Neural progenitor cell (in vitro differentiated cells): Measurements from ENCODE around the gene TMEM260. TPM values are rescaled to one million over a fixed set of nuclear protein-coding genes. Genes with fewer than 3 reads are reported as not detected.
A peak's percentile ranks its signal among the peaks of the same experiment; 100 is the strongest.

ENCODE experiments used
- DNase-seq: peaks from one replicate; pipeline ENCODE4 v3.0.0-alpha.2; 2016; ENCODE audit warnings: low spot score
- H2AFZ ChIP-seq: fragments of 200-600 bp; sonication (generic); replicated peaks from 2 replicates; pipeline ENCODE4 v1.6.1; 2016; ENCODE audit warnings: antibody characterized with exemption
- H3F3A ChIP-seq: fragments of 200-600 bp; sonication (generic); 2 replicates; pipeline ENCODE4 v1.6.1; 2016; ENCODE audit warnings: antibody characterized with exemption, low read depth
- H3K27ac ChIP-seq: fragments of 200-600 bp; sonication (generic); 2 replicates; pipeline ENCODE4 v1.5.1; 2016; ENCODE audit warnings: mild to moderate bottlenecking
- H3K27me3 ChIP-seq: fragments of 200-600 bp; sonication (generic); 2 replicates; pipeline ENCODE4 v1.6.1; 2016; ENCODE audit warnings: mild to moderate bottlenecking, moderate library complexity
- H3K36me3 ChIP-seq: fragments of 200-600 bp; sonication (generic); 2 replicates; pipeline ENCODE4 v1.5.1; 2016
- H3K4me1 ChIP-seq: fragments of 200-600 bp; sonication (generic); 2 replicates; pipeline ENCODE4 v1.6.1; 2016; ENCODE audit warnings: mixed run types
- H3K4me2 ChIP-seq: fragments of 200-600 bp; sonication (generic); 2 replicates; pipeline ENCODE4 v1.6.1; 2016
- H3K4me3 ChIP-seq: fragments of 200-600 bp; sonication (generic); 2 replicates; pipeline ENCODE4 v1.5.1; 2016
- H3K79me2 ChIP-seq: fragments of 200-600 bp; sonication (generic); 2 replicates; pipeline ENCODE4 v1.6.1; 2016; ENCODE audit warnings: low read depth
- H3K9ac ChIP-seq: fragments of 200-600 bp; sonication (generic); 2 replicates; pipeline ENCODE4 v1.6.1; 2016
- H3K9me3 ChIP-seq: fragments of 200-600 bp; sonication (generic); 2 replicates; pipeline ENCODE4 v1.5.1; 2016; ENCODE audit warnings: low read depth
- H4K20me1 ChIP-seq: fragments of 200-600 bp; sonication (generic); 2 replicates; pipeline ENCODE4 v1.6.1; 2016; ENCODE audit warnings: low read depth
- H3K27ac Mint-ChIP-seq: 3 replicates; pipeline ENCODE4 v1.8.0; 2021; ENCODE audit warnings: mixed read lengths
- H3K27me3 Mint-ChIP-seq: 2 replicates; pipeline ENCODE4 v1.8.0; 2022; ENCODE audit warnings: low read depth, mild to moderate bottlenecking, inconsistent platforms, moderate library complexity, mixed read lengths; ENCODE audit not compliant: insufficient read depth
- H3K36me3 Mint-ChIP-seq: 3 replicates; pipeline ENCODE4 v1.8.0; 2021; ENCODE audit warnings: mixed read lengths
- H3K4me1 Mint-ChIP-seq: 3 replicates; pipeline ENCODE4 v1.8.0; 2021; ENCODE audit warnings: mixed read lengths
- H3K4me3 Mint-ChIP-seq: 3 replicates; pipeline ENCODE4 v1.8.0; 2021; ENCODE audit warnings: mild to moderate bottlenecking, moderate library complexity, mixed read lengths
- H3K9me3 Mint-ChIP-seq: 3 replicates; pipeline ENCODE4 v1.8.0; 2020; ENCODE audit warnings: mixed read lengths
- CTCF ChIP-seq: fragments of 200-600 bp; sonication (generic); IDR thresholded peaks from 2 replicates; pipeline ENCODE4 v1.5.1; 2017; ENCODE audit warnings: antibody characterized with exemption, mild to moderate bottlenecking
- EZH2 ChIP-seq: fragments of 200-600 bp; sonication (generic); IDR thresholded peaks from 2 replicates; pipeline ENCODE4 v1.6.1; 2017; ENCODE audit warnings: antibody characterized with exemption, mild to moderate bottlenecking, moderate library complexity
- EZH2phosphoT487 ChIP-seq: fragments of 200-600 bp; sonication (generic); IDR thresholded peaks from 2 replicates; pipeline ENCODE4 v1.6.1; 2017; ENCODE audit warnings: antibody characterized with exemption
- total RNA-seq: library from RNA; depleted of rRNA; stranded (reverse); fragments of >200 nt; gene quantifications from 2 replicates; pipeline ENCODE4 v1.2.3, GENCODE V29; 2015; ENCODE audit warnings: low replicate concordance

TMEM260 gene
- 20.9 and 30.7 TPM in 2 replicates for total RNA-seq

- peaks cover 24% of the 10 kb centered on the region for H3K4me1 Mint-ChIP-seq
- no peaks in the 10 kb centered on the region for H3K27me3 Mint-ChIP-seq
- no peaks in the 10 kb centered on the region for H3K9me3 Mint-ChIP-seq
- Histone ChIP-seq H3K9ac (peak within 1 kb of the TSS; percentile 94), H3K27ac (peak within 1 kb of the TSS; percentile 88), H4K20me1 (peaks cover 46% of the 10 kb centered on the region), H3K4me2 (peak within 1 kb of the TSS; percentile 97), H3F3A (no peaks in the 10 kb centered on the region), H3K27me3 (no peaks in the 10 kb centered on the region), H2AFZ (peak within 1 kb of the TSS; percentile 99), H3K36me3 (no peaks in the 10 kb centered on the region), H3K4me1 (peaks cover 9% of the 10 kb centered on the region), H3K9me3 (no peaks in the 10 kb centered on the region), H3K4me3 (peak within 1 kb of the TSS; percentile 82), H3K79me2 (peaks cover 47% of the 10 kb centered on the region)
- H3K36me3 Mint-ChIP-seq: no peaks in the 10 kb centered on the region
- peak; percentile 94 for DNase-seq
- peak within 1 kb of the TSS; percentile 91 for H3K4me3 Mint-ChIP-seq
- TF ChIP-seq EZH2 (no peak), CTCF (peak; percentile 83)
- peak within 1 kb of the TSS; percentile 99 for H3K27ac Mint-ChIP-seq
Measured at GRCh38 chr14:56579345-56580220, at the start of gene TMEM260. Gene TMEM260 (plus strand): TSS chr14:56579798. CDS start chr14:56579915, 117 bp downstream.

GRCh38 chr14:56532546-56532945 is 47.1 kb upstream of the TMEM260 start:
- Histone ChIP-seq H4K20me1 (no peaks in the 10 kb centered on the region), H3K4me1 (peaks cover 10% of the 10 kb centered on the region), H2AFZ (no peak overlapping the region), H3K4me2 (no peak overlapping the region), H3K9me3 (no peaks in the 10 kb centered on the region), H3K79me2 (no peaks in the 10 kb centered on the region), H3F3A (no peaks in the 10 kb centered on the region), H3K27me3 (no peaks in the 10 kb centered on the region), H3K4me3 (no peak overlapping the region), H3K36me3 (no peaks in the 10 kb centered on the region), H3K27ac (no peak overlapping the region), H3K9ac (no peak overlapping the region)
- no peak overlapping the region for H3K27ac Mint-ChIP-seq
- H3K4me3 Mint-ChIP-seq: no peak overlapping the region
- H3K4me1 Mint-ChIP-seq: no peaks in the 10 kb centered on the region
- no peak for DNase-seq
- TF ChIP-seq EZH2 (no peak), EZH2phosphoT487 (no peak), CTCF (no peak)
- H3K36me3 Mint-ChIP-seq: no peaks in the 10 kb centered on the region
- peaks cover 5% of the 10 kb centered on the region for H3K27me3 Mint-ChIP-seq
- H3K9me3 Mint-ChIP-seq: no peaks in the 10 kb centered on the region

- Histone ChIP-seq H3K4me1 (peaks cover 4% of the 10 kb centered on the region), H3F3A (no peaks in the 10 kb centered on the region), H4K20me1 (no peaks in the 10 kb centered on the region), H3K27ac (no peak overlapping the region), H3K36me3 (no peaks in the 10 kb centered on the region), H3K27me3 (no peaks in the 10 kb centered on the region), H3K9me3 (no peaks in the 10 kb centered on the region), H2AFZ (no peak overlapping the region), H3K4me3 (no peak overlapping the region), H3K4me2 (no peak overlapping the region), H3K79me2 (no peaks in the 10 kb centered on the region), H3K9ac (no peak overlapping the region)
- DNase-seq: no peak
- no peak overlapping the region for H3K27ac Mint-ChIP-seq
- H3K4me3 Mint-ChIP-seq: no peak overlapping the region
- H3K9me3 Mint-ChIP-seq: no peaks in the 10 kb centered on the region
- peaks cover 5% of the 10 kb centered on the region for H3K27me3 Mint-ChIP-seq
- H3K4me1 Mint-ChIP-seq: no peaks in the 10 kb centered on the region
- no peaks in the 10 kb centered on the region for H3K36me3 Mint-ChIP-seq
- TF ChIP-seq EZH2 (no peak), CTCF (no peak), EZH2phosphoT487 (no peak)
Measured at GRCh38 chr14:56534656-56535055, 44.9 kb upstream of the TMEM260 start.
